Activated T-cell treated with anti-CD3 and anti-CD28 coated beads, Interleukin-2, amount 50 U/mL, for 72 hours (primary cell): ENCODE results near the gene MTMR10. TPM values are rescaled to one million over a fixed set of nuclear protein-coding genes. Genes with fewer than 3 reads are reported as not detected.

ENCODE experiments used
- ATAC-seq, 2 donors: fragments of 150-1000 bp; cut with Tn5 transposase; replicated peaks in 1 of 2; 2 replicates each; pipeline ENCODE4 v1.10.0; 2021; ENCODE audit warnings: moderate library complexity in 2 of 2, mild to moderate bottlenecking in 1 of 2
- DNase-seq, 2 donors: peaks; one replicate each; pipeline ENCODE4 v3.0.0; 2021 to 2022; ENCODE audit warnings: mixed read lengths in 1 of 2
- H3K27ac Mint-ChIP-seq: one replicate; pipeline ENCODE4 v1.8.0; 2022; ENCODE audit warnings: mild to moderate bottlenecking, moderate library complexity, mixed read lengths
- H3K27me3 Mint-ChIP-seq: one replicate; pipeline ENCODE4 v1.8.0; 2022; ENCODE audit warnings: low read depth, mixed read lengths
- H3K36me3 Mint-ChIP-seq, 2 donors: one replicate each; pipeline ENCODE4 v1.8.0; 2022; ENCODE audit warnings: mixed read lengths in 2 of 2, mild to moderate bottlenecking in 1 of 2; ENCODE audit not compliant: insufficient read depth in 2 of 2
- H3K4me1 Mint-ChIP-seq: one replicate; pipeline ENCODE4 v1.8.0; 2022; ENCODE audit warnings: low read depth, mixed read lengths
- H3K4me3 Mint-ChIP-seq, 2 donors: one replicate each; pipeline ENCODE4 v1.8.0; 2022; ENCODE audit warnings: mild to moderate bottlenecking in 2 of 2, mixed read lengths in 2 of 2, moderate library complexity in 2 of 2
- H3K9me3 Mint-ChIP-seq, 2 donors: one replicate each; pipeline ENCODE4 v1.8.0; 2022; ENCODE audit warnings: mixed read lengths in 2 of 2
- total RNA-seq, 2 donors: library from RNA; stranded (reverse); gene quantifications; one replicate each; pipeline ENCODE4 v1.2.3, GENCODE V29; 2022

MTMR10 gene
- total RNA-seq, 2 donors from 2014 or later: 22.3 to 24.3 TPM

DNA sequence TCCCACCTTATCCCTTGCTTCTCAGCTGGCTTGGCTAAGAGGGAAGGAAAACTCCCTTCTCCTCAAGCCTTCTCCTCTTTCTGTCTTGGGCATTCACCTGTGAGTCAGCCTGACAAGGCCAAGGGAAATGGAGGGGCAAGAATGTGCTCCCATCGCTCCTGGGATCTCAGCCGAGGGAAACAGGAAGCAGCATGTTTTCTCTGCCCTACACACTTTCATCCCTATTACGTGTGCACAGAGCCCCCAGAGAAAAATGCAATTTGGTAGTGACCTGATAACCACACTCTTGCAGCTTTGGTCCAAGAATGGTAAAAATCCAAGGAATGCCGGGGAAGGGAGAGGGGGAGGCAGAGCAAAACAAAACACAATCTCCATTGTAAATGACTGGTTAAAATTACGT is 32.9 kb upstream of the MTMR10 start:
- Mint-ChIP-seq H3K4me1 (no peaks in the 10 kb centered on the region), H3K27ac (no peak overlapping the region), H3K27me3 (peaks cover 6% of the 10 kb centered on the region), H3K4me3 (no peak overlapping the region), H3K9me3 (no peaks in the 10 kb centered on the region), H3K36me3 (no peaks in the 10 kb centered on the region)
- DNase-seq (no peak), ATAC-seq (no peak)

- H3K9me3 Mint-ChIP-seq: no peaks in the 10 kb centered on the region
- H3K27ac Mint-ChIP-seq: no peak overlapping the region
- ATAC-seq (no peak), DNase-seq (no peak)
- H3K27me3 Mint-ChIP-seq: peaks cover 6% of the 10 kb centered on the region
- H3K4me1 Mint-ChIP-seq: no peaks in the 10 kb centered on the region
- H3K4me3 Mint-ChIP-seq: no peak overlapping the region
- H3K36me3 Mint-ChIP-seq: no peaks in the 10 kb centered on the region
Observed at GRCh38 chr15:31023841-31024240, 32.4 kb upstream of the MTMR10 start.

- H3K27ac Mint-ChIP-seq: no peak overlapping the region
- H3K36me3 Mint-ChIP-seq: no peaks in the 10 kb centered on the region
- ATAC-seq: no peak
- H3K27me3 Mint-ChIP-seq: no peaks in the 10 kb centered on the region
- no peaks in the 10 kb centered on the region for H3K4me1 Mint-ChIP-seq
- no peaks in the 10 kb centered on the region for H3K9me3 Mint-ChIP-seq
- no peak for DNase-seq
- H3K4me3 Mint-ChIP-seq: no peak overlapping the region
Observed at GRCh38 chr15:31021067-31021665, 29.7 kb upstream of the MTMR10 start.

GRCh38 chr15:31020542-31020941 is 29.1 kb upstream of the MTMR10 start:
- no peaks in the 10 kb centered on the region for H3K4me1 Mint-ChIP-seq
- no peak overlapping the region for H3K4me3 Mint-ChIP-seq
- no peaks in the 10 kb centered on the region for H3K27me3 Mint-ChIP-seq

GRCh38 chr15:31019986-31020385 is 28.6 kb upstream of the MTMR10 start:
- Mint-ChIP-seq H3K9me3 (no peaks in the 10 kb centered on the region), H3K27me3 (no peaks in the 10 kb centered on the region), H3K36me3 (no peaks in the 10 kb centered on the region), H3K4me3 (no peak overlapping the region), H3K27ac (no peak overlapping the region), H3K4me1 (no peaks in the 10 kb centered on the region)
- no peak for ATAC-seq
- no peak for DNase-seq

More at GRCh38 chr15:31020542-31020941, 29.1 kb upstream of the MTMR10 start:
- DNase-seq: no peak
- Mint-ChIP-seq H3K27ac (no peak overlapping the region), H3K9me3 (no peaks in the 10 kb centered on the region), H3K36me3 (no peaks in the 10 kb centered on the region)
- ATAC-seq: no peak

DNA sequence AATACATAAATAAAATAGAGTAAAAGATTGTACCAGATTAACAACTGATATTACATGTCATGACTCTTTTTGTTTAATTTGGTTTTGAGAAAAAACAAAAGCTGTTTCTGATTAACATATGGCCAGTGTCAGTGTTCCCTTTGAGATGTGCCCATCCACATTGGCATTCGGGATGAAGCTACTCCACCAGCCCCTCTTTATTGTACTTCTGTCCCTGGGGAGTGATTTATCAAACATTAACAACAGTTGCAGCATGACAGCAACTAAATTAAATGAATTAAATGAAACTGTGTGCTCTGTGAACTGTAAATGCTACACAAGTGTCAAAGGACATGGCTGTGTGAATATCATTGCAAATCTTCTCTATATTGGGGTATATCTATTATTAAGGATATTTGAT is 25.9 kb upstream of the MTMR10 start:
- H3K4me1 Mint-ChIP-seq: peaks cover 17% of the 10 kb centered on the region
- ATAC-seq: no peak
- H3K9me3 Mint-ChIP-seq: peaks cover 4 to 7% of the 10 kb centered on the region in 2 donors
- peaks cover 5 to 13% of the 10 kb centered on the region in 2 donors for H3K36me3 Mint-ChIP-seq
- no peak overlapping the region for H3K4me3 Mint-ChIP-seq
- no peak overlapping the region for H3K27ac Mint-ChIP-seq
- DNase-seq: no peak
- H3K27me3 Mint-ChIP-seq: no peaks in the 10 kb centered on the region

DNA sequence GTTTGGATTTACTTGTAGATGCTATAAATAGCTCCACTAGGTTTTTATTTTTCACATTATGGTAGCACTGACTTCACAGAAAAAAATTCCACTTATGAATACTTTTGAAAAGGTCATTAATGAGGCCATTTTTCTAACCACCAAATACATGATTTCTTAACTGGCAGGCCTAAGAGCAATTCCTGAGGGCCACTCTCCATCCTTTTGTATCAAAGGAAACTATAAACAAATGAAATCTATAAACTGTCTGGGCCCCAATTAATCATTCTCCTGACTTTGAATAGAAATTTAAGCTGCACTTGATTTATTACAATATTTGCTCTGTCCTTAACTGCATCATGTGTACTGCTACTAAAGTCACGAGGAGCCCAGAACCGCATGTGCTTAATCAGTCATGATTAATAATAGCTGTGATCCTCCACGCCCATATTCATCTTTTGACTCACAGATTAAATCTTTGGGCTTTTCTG is 25.1 kb upstream of the MTMR10 start:
- H3K4me1 Mint-ChIP-seq: peaks cover 17% of the 10 kb centered on the region

DNA sequence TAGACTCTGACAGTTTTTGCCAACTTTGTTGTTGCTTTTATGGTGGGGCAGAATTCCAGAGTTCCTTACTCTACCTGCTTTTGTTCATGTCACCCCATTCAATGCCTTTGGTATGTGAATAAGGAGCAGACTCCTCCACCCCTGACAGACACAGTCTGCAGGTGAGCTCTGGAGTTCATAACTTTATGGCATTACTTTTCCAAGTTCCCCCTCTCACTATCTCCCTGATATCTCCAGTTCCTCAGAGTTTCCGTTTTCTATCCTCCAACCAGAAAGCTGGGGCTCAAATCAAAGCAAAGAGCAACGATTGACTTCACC is 23.1 kb upstream of the MTMR10 start:
- DNase-seq (no peak), ATAC-seq (no peak)
- H3K36me3 Mint-ChIP-seq: peaks cover 6 to 17% of the 10 kb centered on the region in 2 donors
- H3K4me1 Mint-ChIP-seq: peaks cover 17% of the 10 kb centered on the region
- peaks cover 8% of the 10 kb centered on the region in 2 donors for H3K9me3 Mint-ChIP-seq
- no peak overlapping the region for H3K27ac Mint-ChIP-seq
- H3K27me3 Mint-ChIP-seq: no peaks in the 10 kb centered on the region
- H3K4me3 Mint-ChIP-seq: no peak overlapping the region

More for the DNA sequence above, 25.1 kb upstream of the MTMR10 start:
- Mint-ChIP-seq H3K9me3 (peaks cover 8% of the 10 kb centered on the region in 2 donors), H3K4me3 (no peak overlapping the region), H3K36me3 (peaks cover 6 to 17% of the 10 kb centered on the region in 2 donors), H3K27me3 (no peaks in the 10 kb centered on the region), H3K27ac (no peak overlapping the region)
- ATAC-seq (no peak), DNase-seq (no peak)

- peaks cover 17% of the 10 kb centered on the region for H3K4me1 Mint-ChIP-seq
- peaks cover 8% of the 10 kb centered on the region in 2 donors for H3K9me3 Mint-ChIP-seq
- no peaks in the 10 kb centered on the region for H3K27me3 Mint-ChIP-seq
- H3K4me3 Mint-ChIP-seq: peak overlapping the region in 1 of 2 donors; percentile 19
- peak; percentile 46 to 61 for ATAC-seq
- peak overlapping the region; percentile 22 for H3K27ac Mint-ChIP-seq
- DNase-seq: no peak
- peaks cover 6 to 17% of the 10 kb centered on the region in 2 donors for H3K36me3 Mint-ChIP-seq
Observed at GRCh38 chr15:31013863-31014607, 22.6 kb upstream of the MTMR10 start.

- Mint-ChIP-seq H3K27me3 (no peaks in the 10 kb centered on the region), H3K27ac (no peak overlapping the region), H3K4me3 (no peak overlapping the region), H3K36me3 (peaks cover 6 to 17% of the 10 kb centered on the region in 2 donors), H3K9me3 (peaks cover 8% of the 10 kb centered on the region in 2 donors), H3K4me1 (peaks cover 17% of the 10 kb centered on the region)
- ATAC-seq (no peak), DNase-seq (no peak)
Observed at GRCh38 chr15:31012455-31012854, 21.0 kb upstream of the MTMR10 start.

DNA sequence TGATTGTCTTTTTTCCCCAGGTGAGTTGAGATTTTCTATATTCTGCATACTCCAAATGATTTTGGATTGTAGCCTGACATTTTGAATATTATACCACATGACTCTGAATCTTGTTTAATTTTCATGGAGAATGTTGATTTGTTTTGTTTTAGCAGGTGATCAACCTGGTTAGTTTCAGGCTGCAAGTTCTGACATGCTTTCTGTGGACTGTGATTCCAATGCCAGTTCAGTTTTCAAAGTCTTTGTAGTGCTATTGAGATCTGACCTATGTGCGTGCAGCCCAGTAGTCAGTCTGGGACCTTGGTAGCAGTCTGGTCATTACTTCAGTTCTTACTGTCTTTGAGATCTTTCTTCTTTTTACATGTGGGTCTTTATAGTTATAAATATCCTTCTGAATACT is 18.6 kb upstream of the MTMR10 start:
- Mint-ChIP-seq H3K9me3 (peaks cover 8% of the 10 kb centered on the region in 2 donors), H3K27ac (no peak overlapping the region), H3K4me1 (peaks cover 23% of the 10 kb centered on the region), H3K4me3 (no peak overlapping the region), H3K36me3 (peaks cover 6 to 17% of the 10 kb centered on the region in 2 donors), H3K27me3 (peaks cover 7% of the 10 kb centered on the region)
- ATAC-seq (no peak), DNase-seq (no peak)

DNA sequence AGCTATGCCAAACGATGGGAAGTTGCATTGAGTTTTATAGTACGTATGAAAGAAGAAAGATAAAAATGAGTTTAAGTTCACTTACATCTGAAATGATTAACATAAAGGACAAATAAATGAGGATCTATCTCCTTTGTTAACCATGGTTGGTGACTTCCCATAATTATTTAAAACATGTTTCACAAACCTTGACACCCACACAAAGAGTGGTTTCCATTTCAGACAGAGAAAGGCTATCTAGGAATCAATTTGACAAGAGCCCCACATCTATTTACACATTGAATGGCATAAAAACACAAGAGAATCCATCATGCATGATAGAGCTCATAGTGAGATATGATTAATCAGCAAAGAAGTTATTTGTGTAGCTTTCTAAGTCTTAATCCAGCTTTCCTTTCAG is 14.2 kb upstream of the MTMR10 start:
- H3K27ac Mint-ChIP-seq: no peak overlapping the region
- H3K36me3 Mint-ChIP-seq: no peaks in the 10 kb centered on the region
- H3K4me1 Mint-ChIP-seq: peaks cover 12% of the 10 kb centered on the region
- DNase-seq (no peak), ATAC-seq (no peak)
- no peak overlapping the region for H3K4me3 Mint-ChIP-seq
- peaks cover 14% of the 10 kb centered on the region for H3K27me3 Mint-ChIP-seq
- H3K9me3 Mint-ChIP-seq: no peaks in the 10 kb centered on the region

GRCh38 chr15:31004220-31004733 is 12.8 kb upstream of the MTMR10 start:
- peak; percentile 58 to 70 for ATAC-seq
- no peak overlapping the region for H3K27ac Mint-ChIP-seq
- no peaks in the 10 kb centered on the region for H3K9me3 Mint-ChIP-seq
- peaks cover 12% of the 10 kb centered on the region for H3K4me1 Mint-ChIP-seq
- peak overlapping the region; percentile 18 to 44 for H3K4me3 Mint-ChIP-seq
- peak; percentile 6 to 12 for DNase-seq
- peaks cover 14% of the 10 kb centered on the region for H3K27me3 Mint-ChIP-seq
- no peaks in the 10 kb centered on the region for H3K36me3 Mint-ChIP-seq
